GM19351 (cell line): ENCODE data around the gene UNKL.
A peak's percentile ranks its signal among the peaks of the same experiment; 100 is the strongest.

ENCODE experiments used
- ATAC-seq: cut with Tn5 transposase; IDR thresholded peaks from one replicate; pipeline ENCODE4 v1.9.1; 2021; ENCODE audit warnings: mild to moderate bottlenecking, moderate library complexity; ENCODE audit not compliant: unreplicated experiment

Gene UNKL

DNA sequence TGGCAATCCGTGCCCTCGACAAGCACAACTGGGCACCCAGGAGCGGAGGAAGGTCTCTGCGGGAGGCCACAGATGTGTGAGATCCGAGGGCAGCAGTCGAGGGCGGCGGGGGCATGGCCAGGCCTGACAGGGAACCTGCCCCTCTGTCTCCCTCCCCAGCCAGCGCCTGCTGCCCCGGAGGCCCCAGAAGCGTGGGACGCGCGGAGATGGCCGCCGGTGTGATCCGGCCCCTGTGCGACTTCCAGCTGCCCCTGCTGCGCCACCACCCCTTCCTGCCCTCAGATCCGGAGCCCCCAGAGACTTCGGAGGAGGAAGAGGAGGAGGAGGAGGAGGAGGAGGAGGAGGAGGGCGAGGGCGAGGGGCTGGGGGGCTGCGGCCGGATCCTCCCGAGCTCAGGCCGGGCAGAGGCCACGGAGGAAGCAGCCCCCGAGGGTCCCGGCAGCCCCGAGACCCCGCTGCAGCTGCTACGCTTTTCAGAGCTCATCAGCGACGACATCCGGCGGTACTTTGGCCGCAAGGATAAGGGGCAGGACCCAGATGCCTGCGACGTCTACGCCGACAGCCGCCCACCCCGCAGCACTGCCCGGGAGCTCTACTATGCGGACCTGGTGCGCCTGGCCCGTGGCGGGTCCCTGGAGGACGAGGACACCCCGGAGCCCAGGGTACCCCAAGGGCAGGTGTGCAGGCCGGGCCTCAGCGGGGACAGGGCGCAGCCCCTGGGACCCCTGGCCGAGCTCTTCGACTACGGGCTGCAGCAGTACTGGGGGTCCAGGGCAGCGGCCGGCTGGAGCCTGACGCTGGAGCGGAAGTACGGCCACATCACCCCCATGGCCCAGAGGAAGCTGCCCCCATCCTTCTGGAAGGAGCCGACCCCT lies 18.1 kb upstream of the UNKL start:
- no peak for ATAC-seq

DNA sequence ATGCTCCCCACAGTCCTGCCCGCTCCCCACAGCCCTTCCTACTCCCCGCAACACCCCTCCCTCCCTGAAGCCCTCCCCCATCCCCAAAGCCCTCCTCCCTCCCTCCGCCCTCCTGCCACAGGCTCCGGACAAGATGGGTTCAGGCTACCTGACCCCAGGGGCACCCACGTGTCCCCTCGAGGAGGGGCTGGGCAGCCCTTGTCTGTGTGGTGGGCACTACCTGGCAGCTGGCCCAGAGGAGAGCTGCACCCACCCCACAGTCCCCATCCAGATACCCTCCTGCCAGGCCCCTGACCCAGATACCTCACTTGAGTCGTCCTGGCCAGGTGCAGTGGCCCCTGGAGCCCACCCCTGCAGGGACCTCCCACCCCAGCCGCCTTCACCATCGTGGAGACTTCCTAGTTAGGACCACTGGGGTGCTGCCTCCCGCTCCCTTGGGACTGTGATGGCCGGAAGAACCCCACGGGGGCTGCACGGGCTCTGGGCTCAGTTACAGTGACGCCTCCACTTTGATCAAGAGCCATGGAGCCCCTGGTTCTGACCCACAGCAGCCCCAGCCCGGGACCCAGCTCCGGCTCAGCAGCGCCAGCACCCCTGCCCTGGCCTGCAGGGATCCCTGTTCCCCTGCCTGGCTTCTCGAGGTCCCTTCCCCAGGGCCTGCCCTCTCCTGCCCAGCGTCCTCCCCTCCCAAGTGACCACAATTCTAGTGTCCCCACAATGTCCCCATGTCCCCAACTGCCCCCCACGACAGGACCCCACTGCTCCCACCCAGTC lies 17.2 kb upstream of the UNKL start:
- no peak for ATAC-seq

DNA sequence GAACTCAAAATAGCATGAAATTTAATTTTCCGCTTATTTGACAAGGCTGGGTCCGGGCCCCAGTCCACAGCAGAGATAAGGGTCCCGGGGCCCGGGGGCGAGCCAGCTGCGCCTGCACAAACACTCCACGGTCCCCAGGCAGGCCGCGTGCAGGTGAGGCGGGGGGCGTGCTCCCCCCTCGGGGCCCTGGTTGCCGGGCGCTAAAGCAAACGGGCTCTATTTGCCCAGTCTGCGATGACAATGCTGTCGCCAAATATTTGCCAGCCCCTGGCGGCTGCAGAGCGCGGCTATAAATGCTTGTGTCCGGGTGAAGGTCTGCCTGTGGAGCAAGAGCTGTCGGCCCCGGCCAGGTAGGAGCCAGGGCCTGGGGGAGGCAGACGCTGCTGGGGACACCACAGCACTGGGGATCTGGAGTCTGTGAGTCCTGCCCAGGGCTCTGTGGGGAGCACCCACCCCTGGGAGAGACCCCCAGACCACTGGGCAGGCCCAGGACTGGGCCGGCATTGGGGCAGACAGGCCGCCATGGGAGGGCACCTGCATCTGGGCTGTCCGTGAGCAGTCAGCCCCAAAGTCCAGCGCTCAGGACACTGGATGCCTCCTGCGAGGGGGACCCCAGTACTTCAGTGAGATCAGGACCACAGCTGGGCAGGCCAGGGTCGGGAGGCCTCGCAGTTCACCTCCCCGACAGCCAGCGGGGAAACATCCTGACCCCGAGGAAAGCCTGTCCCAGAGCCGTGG lies 16.4 kb upstream of the UNKL start, which contains the start of gene PERCC1:
PERCC1 (plus strand) TSS at position 320 of the 738 bp plus-strand sequence. CDS start 1,516 bp downstream, outside the sequence.
- ATAC-seq: no peak

DNA sequence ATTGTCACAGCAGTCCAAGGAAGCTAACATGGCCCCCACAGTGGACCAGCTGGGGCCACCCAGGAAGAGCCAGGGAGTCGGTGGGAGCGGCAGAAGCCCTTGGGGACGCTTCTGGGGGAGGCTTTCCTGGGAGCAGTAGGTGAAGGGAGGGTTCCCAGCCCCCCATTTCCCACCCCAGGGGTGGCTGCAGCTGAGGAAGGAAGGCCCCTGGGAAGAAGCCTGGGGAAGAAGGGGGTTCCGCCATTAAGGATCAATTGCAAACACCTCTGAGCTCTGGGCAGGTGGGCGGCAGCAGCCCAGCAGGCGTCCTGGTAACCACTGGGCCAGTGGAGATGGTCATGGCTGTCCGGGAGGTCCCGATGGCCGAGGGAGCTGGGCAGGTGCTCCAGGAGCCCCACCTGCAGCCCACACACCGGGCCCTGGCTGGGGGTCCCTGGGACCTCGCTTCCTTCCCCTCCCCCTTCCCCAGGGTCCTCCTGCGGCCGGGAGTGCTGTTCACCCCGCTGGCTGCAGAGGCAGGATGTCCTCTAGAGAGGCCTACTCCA lies 15.8 kb upstream of the UNKL start:
- ATAC-seq: no peak

DNA sequence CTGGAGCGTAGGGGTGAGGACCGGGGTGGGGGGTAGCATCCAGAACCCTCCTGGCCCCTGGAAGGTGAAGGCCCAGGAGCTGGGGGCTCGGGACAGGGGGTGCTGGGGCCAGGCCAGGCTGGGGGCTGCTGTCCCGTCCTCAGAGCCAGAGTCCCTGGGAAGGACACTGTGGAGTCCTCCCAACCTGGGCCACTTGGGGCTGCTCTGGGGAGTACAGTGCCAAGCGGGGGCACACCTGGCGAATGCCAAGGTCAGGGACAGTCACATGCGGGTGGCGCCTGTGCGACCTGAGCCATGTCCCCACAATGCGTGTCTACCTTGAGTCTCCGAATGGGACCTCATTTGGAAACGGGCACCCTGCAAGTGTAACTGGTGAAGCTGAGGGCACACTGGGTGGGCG lies 15.1 kb upstream of the UNKL start:
- no peak for ATAC-seq

DNA sequence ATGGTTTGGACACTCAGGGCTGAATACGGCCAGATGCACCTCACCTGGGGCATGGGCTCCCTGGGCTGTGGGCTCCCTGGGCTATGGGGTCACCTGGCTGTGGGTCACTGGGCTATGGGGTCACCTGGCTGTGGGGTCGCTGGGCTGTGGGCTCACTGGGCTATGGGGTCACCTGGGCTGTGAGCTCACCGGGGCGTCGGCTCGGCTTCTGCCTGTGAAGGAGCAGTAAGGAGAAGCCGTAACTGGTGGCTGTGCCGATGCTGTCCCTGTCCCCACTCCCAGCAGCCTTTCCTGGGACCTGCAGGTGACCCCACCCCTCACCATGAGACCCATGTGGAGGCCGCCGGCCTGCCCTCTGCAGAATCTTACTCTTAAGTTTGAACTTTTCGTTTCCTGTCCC lies 14.5 kb upstream of the UNKL start:
- ATAC-seq: no peak

DNA sequence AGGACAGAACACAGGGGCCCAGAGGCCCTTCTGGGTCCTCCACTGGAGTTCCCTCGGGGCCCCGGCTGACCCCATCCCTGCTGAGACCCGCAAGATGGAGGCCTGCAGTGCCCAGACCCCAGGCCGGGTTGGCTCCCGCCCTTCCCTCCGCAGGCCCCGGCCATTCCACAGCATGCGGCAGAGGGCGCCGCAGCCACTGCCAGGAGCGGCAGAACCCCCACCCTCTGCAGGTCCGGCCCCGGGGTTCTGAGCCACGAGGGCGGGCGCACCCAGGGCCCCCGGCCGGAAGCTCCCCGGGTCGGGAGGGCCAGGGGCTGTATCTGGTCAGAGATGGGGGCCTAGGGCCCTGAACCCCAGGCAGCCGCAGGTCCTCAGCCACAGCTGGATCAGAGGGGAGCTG lies 14.0 kb upstream of the UNKL start:
- no peak for ATAC-seq

DNA sequence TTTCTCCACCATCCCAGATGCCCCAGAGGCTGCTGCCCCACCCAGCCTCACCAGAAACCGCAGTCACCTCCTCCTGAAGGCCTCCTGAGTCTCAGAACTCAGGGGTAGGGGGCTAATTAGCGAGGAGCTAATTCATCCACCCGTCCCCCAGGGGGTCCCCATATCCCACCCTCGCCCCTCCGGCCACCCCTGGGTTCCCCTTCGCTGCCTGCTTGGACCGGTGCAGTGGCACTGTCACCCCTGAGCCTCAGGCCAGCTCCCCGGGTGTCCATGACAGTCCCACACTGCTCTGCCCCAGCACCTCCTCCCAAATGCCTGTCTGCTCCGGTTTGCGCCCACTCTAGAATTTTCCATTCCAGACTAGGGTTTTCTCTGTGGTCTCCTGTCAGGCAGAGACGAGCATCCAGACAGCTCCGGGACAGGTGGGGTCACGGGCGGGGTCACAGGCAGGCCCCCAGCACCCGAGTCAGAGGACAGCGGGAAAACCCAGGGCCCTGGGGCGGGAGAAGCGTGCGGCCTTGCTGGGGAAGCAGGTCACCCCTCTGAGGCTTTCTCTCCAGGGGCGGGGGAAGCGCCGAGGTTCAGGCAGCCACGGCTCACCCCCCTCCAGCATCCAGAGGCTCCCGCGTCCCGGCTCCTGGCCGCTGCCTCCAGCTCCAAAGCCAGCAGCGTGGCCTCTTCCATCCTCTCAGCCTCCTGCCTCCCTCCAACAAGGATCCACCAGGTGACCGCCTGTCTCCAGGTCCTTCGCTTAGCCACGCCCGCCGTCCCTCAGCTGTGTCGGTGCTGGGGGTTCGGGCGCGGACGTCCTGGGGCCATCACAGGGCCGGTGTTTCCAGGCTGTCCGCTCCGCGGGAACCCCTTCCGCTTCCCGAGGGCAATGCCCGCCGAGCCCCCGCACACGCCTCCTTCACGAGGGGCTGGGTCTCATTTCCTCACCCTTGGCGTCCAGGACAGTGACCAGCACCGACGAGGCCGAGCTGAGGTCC lies 13.3 kb upstream of the UNKL start:
- ATAC-seq: no peak

DNA sequence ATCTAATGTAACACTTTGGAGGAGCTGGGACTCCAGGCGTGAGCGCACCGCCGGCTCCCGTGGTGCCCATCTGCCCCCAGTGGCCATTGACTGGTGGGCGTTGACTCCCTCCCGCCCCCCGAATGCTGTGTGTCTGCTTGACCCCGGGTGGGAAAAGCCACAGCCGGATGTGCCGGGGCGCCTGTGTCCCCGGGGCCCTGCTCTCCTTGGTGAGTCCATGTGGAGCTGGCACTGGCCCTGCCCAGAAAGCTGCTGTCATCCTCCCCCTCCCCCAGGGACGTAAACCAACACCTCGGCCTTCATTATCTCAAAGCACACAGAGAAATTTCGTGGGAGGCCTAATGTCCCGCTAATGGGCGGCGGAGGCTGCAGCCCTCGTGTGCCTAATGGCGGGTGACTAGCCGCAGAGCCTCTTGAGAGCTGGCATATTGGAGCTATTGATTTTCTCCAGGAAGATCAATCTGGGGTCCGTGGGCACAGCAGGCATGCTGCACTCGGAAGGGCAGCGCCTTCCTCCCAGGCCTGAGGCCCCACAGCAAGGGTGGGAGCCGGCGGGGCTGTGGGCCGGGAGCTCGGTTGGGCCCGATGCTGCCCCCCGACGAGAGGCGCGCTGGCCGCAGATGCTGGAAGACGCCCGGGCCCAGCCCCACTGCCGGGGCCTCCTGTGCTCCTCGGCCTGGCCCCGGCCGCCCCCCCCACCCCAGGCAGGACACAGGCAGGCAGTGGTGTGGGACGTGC lies 12.4 kb upstream of the UNKL start:
- no peak for ATAC-seq

DNA sequence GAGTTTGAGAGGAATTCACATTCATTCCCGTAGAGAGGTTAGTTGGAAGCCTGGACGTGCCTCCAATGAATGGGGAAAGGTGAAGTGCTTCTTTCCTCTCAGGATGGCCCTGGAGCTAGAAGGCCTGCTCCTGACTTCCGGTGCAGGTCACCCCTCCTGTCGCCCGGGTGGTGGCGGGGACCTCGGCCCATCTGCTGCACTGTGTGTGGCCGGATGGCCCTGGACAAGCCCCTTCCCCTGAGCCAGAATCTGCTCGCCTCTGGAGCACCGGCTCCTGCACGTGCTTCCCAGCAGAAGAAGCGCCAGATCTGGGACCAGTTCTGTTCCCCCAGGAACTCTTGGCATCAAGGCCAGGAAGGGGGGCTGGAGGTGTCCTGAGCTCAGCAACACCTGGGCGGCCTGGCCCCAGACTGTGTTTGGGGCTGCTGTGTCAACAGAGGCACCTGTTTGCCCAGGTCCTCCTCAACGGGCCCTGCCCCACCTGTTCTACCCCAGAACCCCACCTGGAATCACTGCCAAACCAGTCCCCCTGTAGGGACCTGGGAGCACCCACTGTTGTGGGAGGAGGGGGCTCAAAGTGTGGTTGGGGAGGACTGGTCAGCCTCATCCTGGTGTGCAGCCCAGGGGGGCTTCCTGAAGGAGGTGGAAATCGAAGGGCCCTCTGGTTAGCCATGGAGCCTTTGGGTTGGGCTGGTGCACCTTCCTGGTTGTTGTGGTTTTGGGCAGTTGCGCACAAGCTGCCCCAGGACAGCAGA lies 11.3 kb upstream of the UNKL start:
- ATAC-seq: no peak

DNA sequence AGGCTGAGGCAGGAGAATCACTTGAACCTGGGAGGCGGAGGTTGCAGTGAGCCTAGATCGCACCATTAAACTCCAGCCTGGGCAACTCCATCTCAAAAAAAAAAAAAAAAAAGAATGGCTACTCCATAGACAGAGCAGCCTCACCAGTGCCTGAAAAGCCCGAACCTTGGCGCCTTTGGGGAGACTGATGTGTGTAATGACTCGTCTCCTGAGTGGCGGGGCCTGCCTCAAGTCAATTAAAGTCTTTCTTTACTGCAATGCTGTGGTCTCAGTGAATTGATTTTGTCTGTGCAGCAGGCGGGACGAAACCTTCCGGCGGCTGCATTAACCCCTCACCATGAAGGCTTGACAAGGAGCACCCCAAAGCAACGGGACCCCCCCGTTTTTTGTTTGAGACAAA lies 9.5 kb upstream of the UNKL start:
- no peak for ATAC-seq

DNA sequence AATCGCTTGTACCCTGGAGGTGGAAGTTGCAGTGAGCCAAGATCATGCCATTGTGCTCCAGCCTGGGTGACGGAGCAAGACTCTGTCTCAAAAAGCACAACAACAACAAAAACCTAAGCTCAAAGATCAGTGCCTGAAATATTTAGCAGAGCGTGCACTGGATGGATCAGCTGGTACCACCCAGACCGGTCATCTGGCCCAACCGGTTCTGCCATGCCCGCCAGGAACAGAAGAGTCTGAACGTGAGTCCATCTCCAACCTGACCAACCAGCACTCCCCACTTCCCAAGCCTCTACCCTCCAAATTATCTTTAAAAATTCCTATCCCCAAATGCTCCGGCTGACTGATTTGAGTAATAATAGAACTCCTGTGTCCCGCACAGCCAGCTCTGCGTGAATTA lies 7.6 kb upstream of the UNKL start:
- ATAC-seq: no peak

DNA sequence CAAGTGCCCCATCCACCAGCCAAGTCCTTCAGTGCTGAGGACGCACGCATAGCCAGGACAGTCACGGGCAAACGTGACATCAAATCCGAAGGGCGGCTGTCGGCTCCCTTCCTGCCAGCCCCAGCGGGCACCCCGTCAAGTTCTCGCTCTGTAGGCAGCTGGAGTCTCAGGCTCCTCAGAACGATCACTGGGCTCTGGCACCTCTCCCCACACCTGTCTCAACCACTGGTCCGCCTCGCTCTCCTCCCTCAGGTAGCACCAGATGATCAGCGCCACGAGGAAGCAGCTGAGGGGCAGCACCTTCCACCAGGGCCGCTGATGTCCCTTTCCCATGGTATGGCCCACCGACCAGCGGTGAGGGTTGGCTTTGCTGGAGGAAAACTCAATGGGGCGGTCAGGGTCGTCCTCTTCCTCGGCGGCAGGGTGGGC lies 5.6 kb upstream of the UNKL start:
- no peak for ATAC-seq

DNA sequence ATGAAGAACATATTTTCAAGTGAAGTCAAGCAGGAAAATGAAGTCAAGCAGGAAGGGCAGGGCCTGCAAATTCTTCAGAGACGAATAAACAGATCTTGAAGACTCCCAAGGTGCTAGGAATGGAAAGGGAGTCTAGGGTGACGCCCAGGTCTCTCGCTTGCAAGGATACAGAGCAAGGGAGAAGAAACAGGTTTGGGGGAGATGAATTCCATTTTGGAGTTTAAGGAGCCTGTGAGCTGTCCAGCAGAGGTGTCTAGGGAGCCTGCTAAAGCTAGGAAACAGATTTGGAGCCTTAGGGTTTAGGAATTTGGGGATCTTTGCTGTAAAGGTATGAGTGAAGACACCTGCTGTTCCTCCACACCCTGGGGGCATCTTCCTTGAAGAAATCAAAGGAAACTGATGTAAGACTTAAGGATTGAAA lies 2.0 kb upstream of the UNKL start:
- no peak for ATAC-seq

DNA sequence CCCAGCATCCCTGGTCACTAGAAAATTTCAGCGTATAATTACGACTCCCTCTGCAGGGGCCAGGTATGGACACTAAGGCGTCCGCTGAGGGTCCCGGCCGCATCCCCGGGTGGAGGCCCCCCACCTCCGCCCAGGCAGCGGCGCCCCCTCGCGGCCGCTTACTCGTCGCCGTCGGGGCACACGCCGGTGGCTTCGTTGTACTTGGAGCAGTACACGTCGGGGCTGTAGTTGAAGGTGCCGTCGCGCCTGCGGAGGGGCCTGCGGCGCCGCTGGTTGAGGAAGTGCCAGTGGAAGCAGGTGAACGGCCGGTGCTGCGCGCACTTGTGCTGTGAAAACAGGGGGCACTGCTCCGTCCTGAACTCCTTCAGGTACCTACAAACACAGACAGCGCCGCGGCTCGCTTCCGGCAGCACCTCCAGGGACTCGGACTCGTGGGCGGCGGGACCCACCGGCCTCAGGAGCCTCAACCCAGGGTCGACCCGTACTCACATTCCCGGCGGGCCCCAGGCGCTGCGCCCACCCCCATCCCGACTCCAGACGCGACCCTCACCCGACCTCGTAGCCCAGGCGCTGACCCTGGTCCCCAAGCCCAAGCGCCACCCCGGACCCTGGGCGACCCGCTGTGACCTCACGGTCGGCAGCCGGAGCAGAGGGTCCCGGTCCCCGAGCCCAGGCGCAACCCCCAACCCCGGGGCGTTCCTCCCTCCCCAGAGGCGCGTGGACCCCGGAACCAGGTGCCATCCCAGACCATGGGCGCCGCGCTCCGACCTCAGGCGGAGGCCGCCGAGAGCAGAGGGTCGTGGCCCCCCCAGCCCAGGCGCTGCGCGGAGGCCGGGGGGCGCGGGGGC lies 596 bp downstream of the UNKL start:
- peak; percentile 34 for ATAC-seq

DNA sequence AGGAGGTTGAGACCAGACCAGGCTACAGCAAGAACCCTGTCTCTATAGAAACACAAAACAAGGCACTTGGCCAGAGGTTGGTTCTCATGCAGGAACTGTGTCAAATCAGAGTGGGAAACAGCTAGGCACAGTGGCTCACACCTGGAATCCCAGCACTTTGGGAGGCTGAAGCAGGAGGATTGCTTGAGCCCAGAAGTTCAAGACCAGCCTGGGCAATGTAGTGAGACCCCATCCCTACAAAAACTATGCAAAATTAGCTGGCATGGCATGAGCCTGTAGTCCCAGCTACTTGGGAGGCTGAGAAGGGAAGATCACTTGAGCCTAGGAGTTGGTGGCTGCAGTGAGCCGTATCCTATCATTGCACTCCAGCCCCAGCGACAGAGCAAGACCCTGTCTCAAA lies 1.7 kb downstream of the UNKL start:
- no peak for ATAC-seq

DNA sequence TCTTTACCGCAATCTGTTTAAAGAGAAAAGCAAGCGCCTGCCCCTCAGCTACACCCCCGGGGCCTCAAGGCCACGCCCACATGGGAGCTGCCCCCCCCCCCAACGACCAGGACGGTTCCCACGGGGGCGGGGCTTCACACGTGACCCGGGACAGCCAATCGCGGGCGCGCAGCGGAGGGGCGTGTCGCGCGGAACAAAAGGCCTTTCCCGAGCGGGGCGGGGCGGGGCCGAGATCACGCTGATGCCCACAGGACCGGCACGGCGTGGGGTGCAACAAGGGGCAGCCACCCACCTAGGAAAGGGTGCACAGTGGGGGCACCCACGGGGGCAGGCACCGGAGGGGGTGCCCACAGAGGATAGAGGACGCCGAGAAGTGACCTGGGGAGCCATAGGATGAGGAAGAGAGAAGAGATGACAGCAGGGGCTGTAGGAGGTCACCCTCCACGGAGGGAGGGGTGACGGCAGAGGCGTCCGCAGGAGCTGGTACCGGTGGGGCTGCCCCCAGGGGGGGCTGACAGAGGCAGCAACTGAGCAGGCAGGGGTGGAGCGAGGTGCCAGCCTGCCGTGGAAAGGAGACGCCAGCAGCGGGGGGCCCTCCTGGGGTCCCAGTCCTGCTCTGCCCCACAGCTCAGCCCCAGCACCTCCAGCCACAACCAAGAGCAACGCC lies 6.2 kb downstream of the UNKL start:
- peak; percentile 87 for ATAC-seq
